Measurements from ENCODE around the gene HORMAD2. TPM values are rescaled to one million over a fixed set of nuclear protein-coding genes. Genes with fewer than 3 reads are reported as not detected.
A peak's percentile ranks its signal among the peaks of the same experiment; 100 is the strongest.

HORMAD2 gene, protein sequence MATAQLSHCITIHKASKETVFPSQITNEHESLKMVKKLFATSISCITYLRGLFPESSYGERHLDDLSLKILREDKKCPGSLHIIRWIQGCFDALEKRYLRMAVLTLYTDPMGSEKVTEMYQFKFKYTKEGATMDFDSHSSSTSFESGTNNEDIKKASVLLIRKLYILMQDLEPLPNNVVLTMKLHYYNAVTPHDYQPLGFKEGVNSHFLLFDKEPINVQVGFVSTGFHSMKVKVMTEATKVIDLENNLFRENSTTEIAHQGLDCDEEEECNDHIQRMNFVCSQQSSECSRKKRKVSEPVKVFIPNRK
- total RNA-seq, result not detected

DNA sequence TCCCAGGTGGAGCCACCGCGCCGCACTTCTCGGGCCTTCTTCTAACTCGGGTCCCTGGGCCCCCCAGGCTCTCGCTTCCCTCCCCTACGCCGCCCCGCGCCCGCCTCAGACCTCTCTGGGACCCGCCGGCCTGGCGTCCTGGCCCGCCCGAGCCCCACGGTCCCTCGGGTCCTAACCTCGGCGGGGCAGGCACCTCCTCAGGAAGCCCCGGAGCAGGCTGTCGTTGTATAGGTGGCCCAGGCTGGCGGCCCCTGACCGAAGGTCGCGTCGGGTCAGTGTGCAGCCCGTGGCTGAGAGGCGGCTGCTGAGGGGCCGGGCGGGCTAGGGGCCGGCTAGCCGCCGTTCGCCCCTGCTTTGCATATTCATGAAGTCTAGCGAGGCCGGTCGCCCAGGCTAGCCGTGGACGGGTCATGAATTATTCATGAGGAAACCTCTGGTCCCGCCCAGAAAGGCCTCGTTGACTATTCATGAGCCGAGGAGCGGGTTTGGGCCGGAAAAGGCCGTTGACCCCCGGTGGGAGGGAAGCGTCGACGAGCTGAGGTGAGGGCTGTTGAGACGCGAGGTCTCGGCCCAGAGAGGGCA, at the start of gene HORMAD2:
TSS of gene HORMAD2 (plus strand) at position 513 of the 582 bp plus-strand sequence. CDS start 13,489 bp downstream, outside the sequence.
- Histone ChIP-seq H3K4me3 (peak within 1 kb of the TSS; percentile 13 to 49 (median 32)), H3K4me1 (peaks cover 0 to 7% (median 5%) of the 10 kb centered on the region in 4 donors), H3K27ac (replicated peaks in 1 of 4) (no peak within 1 kb of the TSS), H3K9me3 (peaks cover 0 to 5% (median 0%) of the 10 kb centered on the region in 4 donors), H3K27me3 (peaks cover 0 to 36% (median 11%) of the 10 kb centered on the region in 4 donors), H3K36me3 (no peaks in the 10 kb centered on the region)
- no peak for TF ChIP-seq EP300 (IDR thresholded peaks at IDR 0.05)
- TF ChIP-seq, protein P1, sequence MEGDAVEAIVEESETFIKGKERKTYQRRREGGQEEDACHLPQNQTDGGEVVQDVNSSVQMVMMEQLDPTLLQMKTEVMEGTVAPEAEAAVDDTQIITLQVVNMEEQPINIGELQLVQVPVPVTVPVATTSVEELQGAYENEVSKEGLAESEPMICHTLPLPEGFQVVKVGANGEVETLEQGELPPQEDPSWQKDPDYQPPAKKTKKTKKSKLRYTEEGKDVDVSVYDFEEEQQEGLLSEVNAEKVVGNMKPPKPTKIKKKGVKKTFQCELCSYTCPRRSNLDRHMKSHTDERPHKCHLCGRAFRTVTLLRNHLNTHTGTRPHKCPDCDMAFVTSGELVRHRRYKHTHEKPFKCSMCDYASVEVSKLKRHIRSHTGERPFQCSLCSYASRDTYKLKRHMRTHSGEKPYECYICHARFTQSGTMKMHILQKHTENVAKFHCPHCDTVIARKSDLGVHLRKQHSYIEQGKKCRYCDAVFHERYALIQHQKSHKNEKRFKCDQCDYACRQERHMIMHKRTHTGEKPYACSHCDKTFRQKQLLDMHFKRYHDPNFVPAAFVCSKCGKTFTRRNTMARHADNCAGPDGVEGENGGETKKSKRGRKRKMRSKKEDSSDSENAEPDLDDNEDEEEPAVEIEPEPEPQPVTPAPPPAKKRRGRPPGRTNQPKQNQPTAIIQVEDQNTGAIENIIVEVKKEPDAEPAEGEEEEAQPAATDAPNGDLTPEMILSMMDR (IDR thresholded peaks at IDR 0.05), result no peak
- no peak for TF ChIP-seq POLR2AphosphoS5 (IDR thresholded peaks at IDR 0.05)
- TF ChIP-seq POLR2A (IDR thresholded peaks at IDR 0.05; ENCODE audit: low read depth), result no peak
- no peak for DNase-seq (ENCODE audit: extremely low spot score)
- 43% methylated on average over 30 of the region's 53 CpGs for WGBS
- intact Hi-C loops (cut with DNase I), result loop anchor here (10.0 kb wide), 1 partner anchor 445 kb away; no protein-coding TSS in a partner anchor

DNA sequence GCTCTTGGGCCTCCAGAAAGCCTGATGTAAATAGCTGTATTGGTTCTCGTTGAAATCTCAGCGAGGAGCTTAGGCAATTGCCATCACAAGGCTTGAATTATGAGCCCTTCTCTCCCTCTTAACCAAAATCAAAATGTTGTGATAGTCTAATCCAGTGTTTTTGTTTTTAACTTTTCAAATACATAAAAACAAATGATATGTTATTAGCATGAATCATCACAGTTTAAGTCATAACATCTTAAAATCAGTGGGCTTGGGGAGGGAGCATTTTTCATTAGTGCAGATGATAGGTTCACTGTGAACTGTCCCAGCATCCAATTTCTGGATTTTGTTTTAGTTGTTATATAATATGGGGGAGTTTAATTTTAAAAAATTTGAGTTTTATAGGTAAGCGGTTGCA, 48.9 kb upstream of the HORMAD2 start:
- WGBS, result 86% methylated on average over 3 of the region's 3 CpGs

DNA sequence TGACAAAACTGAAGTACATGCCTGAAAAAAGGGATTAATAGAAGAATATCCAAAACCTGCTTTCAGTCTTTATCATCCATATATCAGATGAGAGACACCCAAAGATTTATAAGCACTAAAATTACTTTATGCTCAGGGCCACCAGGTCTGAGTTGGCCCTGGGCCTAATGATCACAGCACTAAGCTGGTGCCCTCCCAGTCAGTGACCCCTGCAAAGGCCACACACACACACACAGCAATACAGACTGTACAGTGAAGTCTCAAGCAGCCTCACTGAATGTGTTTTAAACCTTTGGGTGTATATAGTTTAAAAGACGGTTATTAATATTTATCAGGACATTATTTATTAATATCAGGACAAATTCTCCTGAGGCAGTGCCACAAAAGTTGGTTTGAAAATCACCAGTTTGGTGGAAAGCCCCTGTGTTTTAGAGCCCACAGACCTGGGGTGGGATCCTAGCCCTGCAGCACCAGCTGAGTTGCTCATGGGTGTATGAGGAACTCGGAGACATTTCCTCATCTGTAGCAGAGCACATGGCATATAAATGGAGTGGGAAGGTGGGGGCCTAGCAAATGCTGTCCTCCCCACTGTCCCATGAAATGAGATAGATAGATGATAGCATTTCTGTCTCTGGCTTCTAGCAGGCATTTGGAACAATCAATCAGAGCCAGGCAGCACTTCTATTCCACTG, 48.4 kb upstream of the HORMAD2 start:
- Histone ChIP-seq H3K4me1 (peaks cover 0 to 2% (median 0%) of the 10 kb centered on the region in 4 donors), H3K27ac (replicated peaks in 1 of 4) (no peak overlapping the region), H3K9me3 (no peaks in the 10 kb centered on the region), H3K4me3 (no peak overlapping the region), H3K27me3 (no peaks in the 10 kb centered on the region), H3K36me3 (peaks cover 0 to 26% (median 20%) of the 10 kb centered on the region in 4 donors)
- DNase-seq (ENCODE audit: extremely low spot score), result no peak
- intact Hi-C loops (cut with DNase I), result no loop called here
- TF ChIP-seq, protein P1 (IDR thresholded peaks at IDR 0.05), result no peak
- TF ChIP-seq POLR2A (IDR thresholded peaks at IDR 0.05; ENCODE audit: low read depth) (no peak), EP300 (IDR thresholded peaks at IDR 0.05) (no peak), POLR2AphosphoS5 (IDR thresholded peaks at IDR 0.05) (no peak)
- WGBS, result 71% methylated on average over 2 of the region's 2 CpGs

More for the DNA sequence above, 48.9 kb upstream of the HORMAD2 start:
- H3K27me3 ChIP-seq, result no peaks in the 10 kb centered on the region
- no peak overlapping the region for H3K4me3 ChIP-seq
- H3K36me3 ChIP-seq, result peaks cover 5 to 32% (median 25%) of the 10 kb centered on the region in 4 donors
- no peaks in the 10 kb centered on the region for H3K9me3 ChIP-seq
- intact Hi-C loops (cut with DNase I), result no loop called here
- TF ChIP-seq POLR2A (IDR thresholded peaks at IDR 0.05; ENCODE audit: low read depth) (no peak), EP300 (IDR thresholded peaks at IDR 0.05) (no peak), POLR2AphosphoS5 (IDR thresholded peaks at IDR 0.05) (no peak)
- TF ChIP-seq, protein P1 (IDR thresholded peaks at IDR 0.05), result no peak
- no peak overlapping the region for H3K27ac ChIP-seq (replicated peaks in 1 of 4)
- H3K4me1 ChIP-seq, result peaks cover 0 to 2% (median 0%) of the 10 kb centered on the region in 4 donors
- DNase-seq (ENCODE audit: extremely low spot score), result no peak

DNA sequence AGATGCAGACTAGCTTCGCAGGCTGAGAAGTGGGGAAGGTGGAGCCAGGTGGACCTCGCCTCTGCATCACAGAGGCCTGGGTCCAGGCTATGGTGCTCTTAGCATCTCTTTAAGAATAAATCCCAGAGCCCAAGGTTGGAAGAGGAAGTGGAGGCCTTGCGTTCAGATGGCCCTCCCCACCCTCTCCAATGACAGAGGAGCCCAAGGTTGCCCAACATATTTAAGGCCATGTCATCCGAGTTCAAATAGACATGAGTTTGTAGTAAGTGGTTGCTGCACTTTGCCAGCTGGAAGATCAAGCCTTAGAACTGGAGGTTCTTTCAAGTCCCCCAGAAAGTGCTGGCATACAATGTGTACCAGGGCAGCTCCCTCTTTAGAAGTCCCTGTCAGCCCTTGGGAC, 47.1 kb upstream of the HORMAD2 start:
- no peak overlapping the region for H3K4me3 ChIP-seq
- no peaks in the 10 kb centered on the region for H3K9me3 ChIP-seq
- H3K4me1 ChIP-seq, result peaks cover 0 to 2% (median 0%) of the 10 kb centered on the region in 4 donors
- no peak overlapping the region for H3K27ac ChIP-seq (replicated peaks in 1 of 4)
- TF ChIP-seq EP300 (IDR thresholded peaks at IDR 0.05) (no peak), POLR2AphosphoS5 (IDR thresholded peaks at IDR 0.05) (no peak), POLR2A (IDR thresholded peaks at IDR 0.05; ENCODE audit: low read depth) (no peak)
- TF ChIP-seq, protein P1 (IDR thresholded peaks at IDR 0.05), result no peak
- no peaks in the 10 kb centered on the region for H3K27me3 ChIP-seq
- no peak for DNase-seq (ENCODE audit: extremely low spot score)
- WGBS, result 71% methylated on average over 4 of the region's 4 CpGs
- H3K36me3 ChIP-seq, result peaks cover 0 to 14% (median 10%) of the 10 kb centered on the region in 4 donors
- intact Hi-C loops (cut with DNase I), result no loop called here
